DOHH2 (cell line): ENCODE measurements around the gene LIG4.

Experiments used
- H3F3A ChIP-seq: fragments of 200-600 bp; sonication (generic), shearing (Covaris generic); 2 replicates; pipeline ENCODE4 v1.6.0; 2016; ENCODE audit warnings: antibody characterized with exemption, mild to moderate bottlenecking; ENCODE audit not compliant: control insufficient read depth, insufficient read depth
- H3K27ac ChIP-seq: fragments of 200-600 bp; sonication (generic); 2 replicates; pipeline ENCODE4 v1.5.1; 2014; ENCODE audit warnings: low read depth, mild to moderate bottlenecking, low read length, moderate library complexity
- H3K27me3 ChIP-seq: fragments of 200-600 bp; sonication (generic); 2 replicates; pipeline ENCODE4 v1.6.1; 2014; ENCODE audit warnings: mild to moderate bottlenecking, low read length, mixed read lengths; ENCODE audit not compliant: control insufficient read depth
- H3K36me3 ChIP-seq: fragments of 200-600 bp; sonication (generic); 2 replicates; pipeline ENCODE4 v1.6.1; 2014; ENCODE audit warnings: mild to moderate bottlenecking, low read length, moderate library complexity, mixed read lengths; ENCODE audit not compliant: control insufficient read depth
- H3K4me1 ChIP-seq: fragments of 200-600 bp; sonication (generic); 2 replicates; pipeline ENCODE4 v1.6.1; 2014; ENCODE audit warnings: mild to moderate bottlenecking, low read length, mixed read lengths; ENCODE audit not compliant: control insufficient read depth
- H3K4me2 ChIP-seq: fragments of 200-600 bp; sonication (generic); 2 replicates; pipeline ENCODE4 v1.6.0; 2014; ENCODE audit warnings: mild to moderate bottlenecking, low read length, moderate library complexity
- H3K4me3 ChIP-seq: fragments of 200-600 bp; sonication (generic); 2 replicates; pipeline ENCODE4 v1.5.1; 2014; ENCODE audit warnings: mild to moderate bottlenecking, low read length, mixed read lengths
- H3K79me2 ChIP-seq: fragments of 200-600 bp; sonication (generic); 2 replicates; pipeline ENCODE4 v1.6.1; 2014; ENCODE audit warnings: mild to moderate bottlenecking, low read length, mixed read lengths; ENCODE audit not compliant: control insufficient read depth
- H3K9me2 ChIP-seq: fragments of 200-600 bp; sonication (generic); replicated peaks from 2 replicates; pipeline ENCODE4 v1.6.1; 2014; ENCODE audit warnings: mild to moderate bottlenecking, low read length, mixed read lengths; ENCODE audit not compliant: control insufficient read depth
- H3K9me3 ChIP-seq: fragments of 200-600 bp; sonication (generic); 2 replicates; pipeline ENCODE4 v1.6.1; 2014; ENCODE audit warnings: antibody characterized with exemption, low read length, mixed read lengths; ENCODE audit not compliant: control insufficient read depth, insufficient read depth
- H4K20me1 ChIP-seq: fragments of 200-600 bp; sonication (generic); 2 replicates; pipeline ENCODE4 v1.6.0; 2014; ENCODE audit warnings: low read depth, mild to moderate bottlenecking, antibody characterized with exemption, low read length, moderate library complexity; ENCODE audit not compliant: control insufficient read depth, insufficient read depth
- EZH2phosphoT487 ChIP-seq: fragments of 200-600 bp; sonication (generic); IDR thresholded peaks from 2 replicates; pipeline ENCODE4 v1.6.1; 2017; ENCODE audit warnings: borderline replicate concordance, mild to moderate bottlenecking, antibody characterized with exemption, low read length, moderate library complexity, mixed read lengths
- TF ChIP-seq, protein P1 (sequence below): fragments of 200-600 bp; sonication (generic); IDR thresholded peaks from one replicate; pipeline ENCODE4 v1.5.1; 2014; ENCODE audit warnings: antibody characterized with exemption, mild to moderate bottlenecking, low read depth, low read length; ENCODE audit not compliant: poor library complexity, severe bottlenecking

The LIG4 gene

DNA sequence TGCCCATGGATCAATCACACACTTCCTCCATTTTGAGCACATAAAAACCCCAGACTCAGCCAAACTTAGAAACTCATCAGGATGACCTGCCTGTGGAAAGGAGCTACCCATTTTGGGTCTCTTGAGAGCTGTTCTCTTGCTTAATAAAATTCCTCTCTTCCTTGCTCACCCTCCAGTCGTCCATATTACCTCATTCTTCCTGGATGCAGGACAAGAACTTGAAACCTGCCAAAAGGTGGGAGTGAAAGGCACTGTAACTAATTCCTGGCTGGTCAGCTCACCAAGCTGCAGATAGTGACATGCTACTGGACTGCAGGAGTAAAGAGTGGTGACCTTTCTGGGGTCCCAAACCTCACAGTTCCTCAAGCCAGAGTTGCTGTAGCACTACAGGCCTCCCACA, 20.2 kb downstream of the LIG4 start:
- H3K79me2 ChIP-seq = no peaks in the 10 kb centered on the region
- H4K20me1 ChIP-seq = no peaks in the 10 kb centered on the region
- H3K27ac ChIP-seq = no peak overlapping the region
- H3K9me3 ChIP-seq = peaks cover 18% of the 10 kb centered on the region
- H3K9me2 ChIP-seq = no peaks in the 10 kb centered on the region
- H3K4me3 ChIP-seq = no peak overlapping the region
- H3K27me3 ChIP-seq = no peaks in the 10 kb centered on the region
- TF ChIP-seq, protein P1, sequence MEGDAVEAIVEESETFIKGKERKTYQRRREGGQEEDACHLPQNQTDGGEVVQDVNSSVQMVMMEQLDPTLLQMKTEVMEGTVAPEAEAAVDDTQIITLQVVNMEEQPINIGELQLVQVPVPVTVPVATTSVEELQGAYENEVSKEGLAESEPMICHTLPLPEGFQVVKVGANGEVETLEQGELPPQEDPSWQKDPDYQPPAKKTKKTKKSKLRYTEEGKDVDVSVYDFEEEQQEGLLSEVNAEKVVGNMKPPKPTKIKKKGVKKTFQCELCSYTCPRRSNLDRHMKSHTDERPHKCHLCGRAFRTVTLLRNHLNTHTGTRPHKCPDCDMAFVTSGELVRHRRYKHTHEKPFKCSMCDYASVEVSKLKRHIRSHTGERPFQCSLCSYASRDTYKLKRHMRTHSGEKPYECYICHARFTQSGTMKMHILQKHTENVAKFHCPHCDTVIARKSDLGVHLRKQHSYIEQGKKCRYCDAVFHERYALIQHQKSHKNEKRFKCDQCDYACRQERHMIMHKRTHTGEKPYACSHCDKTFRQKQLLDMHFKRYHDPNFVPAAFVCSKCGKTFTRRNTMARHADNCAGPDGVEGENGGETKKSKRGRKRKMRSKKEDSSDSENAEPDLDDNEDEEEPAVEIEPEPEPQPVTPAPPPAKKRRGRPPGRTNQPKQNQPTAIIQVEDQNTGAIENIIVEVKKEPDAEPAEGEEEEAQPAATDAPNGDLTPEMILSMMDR = no peak
- TF ChIP-seq EZH2phosphoT487 = no peak
- no peaks in the 10 kb centered on the region for H3K4me1 ChIP-seq
- H3K4me2 ChIP-seq = no peak overlapping the region
- no peaks in the 10 kb centered on the region for H3K36me3 ChIP-seq
- no peaks in the 10 kb centered on the region for H3F3A ChIP-seq

DNA sequence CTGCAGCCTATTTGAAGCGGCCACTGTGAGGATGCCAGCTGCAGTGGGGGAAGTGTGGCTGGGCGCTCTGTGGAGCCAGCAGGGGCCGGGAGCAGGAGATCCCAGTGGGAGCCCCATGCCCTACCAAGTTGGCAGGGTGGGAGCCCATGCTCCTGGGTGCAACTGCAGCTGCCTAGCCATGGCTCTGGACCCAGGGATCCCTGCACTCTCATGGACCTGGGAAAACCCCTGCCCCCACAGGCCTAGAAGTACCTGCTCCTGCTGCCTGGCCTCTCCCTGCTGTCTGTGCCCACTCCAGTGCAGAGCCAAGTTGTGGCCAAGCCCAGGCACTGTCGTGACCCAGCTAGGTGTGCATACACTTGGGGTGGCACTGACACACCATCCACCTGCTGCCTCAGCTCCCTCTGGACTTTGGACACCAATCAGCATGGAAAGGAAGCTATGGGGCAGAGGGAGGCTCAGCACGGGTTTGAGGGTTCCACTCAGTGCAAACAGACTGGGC, 20.9 kb downstream of the LIG4 start:
- TF ChIP-seq EZH2phosphoT487 = no peak
- TF ChIP-seq, protein P1 = no peak
- Histone ChIP-seq H3K79me2 (no peaks in the 10 kb centered on the region), H3K36me3 (no peaks in the 10 kb centered on the region), H3K27ac (no peak overlapping the region), H3K9me2 (no peaks in the 10 kb centered on the region), H3K4me3 (no peak overlapping the region), H3K27me3 (no peaks in the 10 kb centered on the region), H3K9me3 (peaks cover 18% of the 10 kb centered on the region), H4K20me1 (no peaks in the 10 kb centered on the region), H3F3A (no peaks in the 10 kb centered on the region), H3K4me2 (no peak overlapping the region), H3K4me1 (no peaks in the 10 kb centered on the region)

DNA sequence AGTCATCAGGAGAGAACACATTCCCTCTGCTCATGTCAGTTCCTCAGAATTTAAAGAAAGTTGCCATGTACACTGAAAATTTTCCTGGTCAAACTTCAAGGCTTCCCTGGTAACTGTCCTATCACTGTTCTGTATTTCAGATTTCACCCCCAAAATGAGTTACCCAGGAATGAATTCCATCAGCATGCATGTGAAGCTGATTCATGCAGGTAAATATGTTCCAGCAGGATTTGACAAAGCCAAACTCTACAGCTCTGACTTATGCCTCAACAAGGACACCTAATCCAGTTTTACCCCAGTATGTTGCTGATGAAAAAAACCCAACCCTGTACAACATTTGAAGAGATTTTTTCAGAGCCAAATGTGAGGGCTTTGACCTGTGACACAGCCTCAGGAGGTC, 21.5 kb downstream of the LIG4 start:
- Histone ChIP-seq H3K27ac (no peak overlapping the region), H3K9me3 (peaks cover 18% of the 10 kb centered on the region), H3K79me2 (no peaks in the 10 kb centered on the region), H3K4me3 (no peak overlapping the region), H4K20me1 (no peaks in the 10 kb centered on the region), H3K4me1 (no peaks in the 10 kb centered on the region), H3K9me2 (no peaks in the 10 kb centered on the region), H3K4me2 (no peak overlapping the region), H3F3A (no peaks in the 10 kb centered on the region), H3K27me3 (no peaks in the 10 kb centered on the region), H3K36me3 (no peaks in the 10 kb centered on the region)
- TF ChIP-seq, protein P1 = no peak
- no peak for TF ChIP-seq EZH2phosphoT487
